ENCODE results near the gene WDR93. TPM values are rescaled to one million over a fixed set of nuclear protein-coding genes. Genes with fewer than 3 reads are reported as not detected.

WDR93 gene
- total RNA-seq, 1 experiment from 2014 or later = not detected

GRCh38 chr15:89783861-89784685 is 93.5 kb downstream of the WDR93 start:
- BruUV-seq (replicated peaks) = no TSS peak

GRCh38 chr15:89784686-89784960 is 94.0 kb downstream of the WDR93 start:
- no peaks in the 10 kb centered on the region for H3K9me3 ChIP-seq (ENCODE audit: low read depth, low read length, poor library complexity, severe bottlenecking)
- TF ChIP-seq CTCF (conservative IDR thresholded peaks at IDR 0.05; ENCODE audit: low read depth, low read length) (no peak), EZH2 (IDR thresholded peaks at IDR 0.05; ENCODE audit: borderline replicate concordance, low read depth, low read length, poor library complexity, severe bottlenecking) (no peak)
- no peaks in the 10 kb centered on the region for H3K4me1 ChIP-seq (ENCODE audit: insufficient read depth, low read length, poor library complexity, severe bottlenecking)
- no peak overlapping the region for H3K27ac ChIP-seq (ENCODE audit: low read depth, low read length, poor library complexity, severe bottlenecking)
- BruUV-seq (replicated peaks) = no TSS peak
- no peak for DNase-seq (ENCODE audit: low spot score)
- POLR2A ChIA-PET (ENCODE audit: low non-redundant PET) = no interaction called here
- H3K27me3 ChIP-seq (replicated peaks; ENCODE audit: insufficient read depth, low read depth, low read length, poor library complexity) = no peaks in the 10 kb centered on the region
- H3K4me3 ChIP-seq (ENCODE audit: low read depth, low read length, poor library complexity, severe bottlenecking) = no peak overlapping the region
- intact Hi-C loops (cut with micrococcal nuclease; ENCODE audit: unreplicated experiment) = no loop called here
- H3K36me3 ChIP-seq (ENCODE audit: insufficient read depth, low read length, poor library complexity, severe bottlenecking) = no peaks in the 10 kb centered on the region
- CTCF ChIA-PET = no interaction called here

More at GRCh38 chr15:89783861-89784685, 93.5 kb downstream of the WDR93 start:
- no peaks in the 10 kb centered on the region for H3K36me3 ChIP-seq (ENCODE audit: insufficient read depth, low read length, poor library complexity, severe bottlenecking)
- H3K9me3 ChIP-seq (ENCODE audit: low read depth, low read length, poor library complexity, severe bottlenecking) = no peaks in the 10 kb centered on the region
- TF ChIP-seq CTCF (conservative IDR thresholded peaks at IDR 0.05; ENCODE audit: low read depth, low read length) (no peak), EZH2 (IDR thresholded peaks at IDR 0.05; ENCODE audit: borderline replicate concordance, low read depth, low read length, poor library complexity, severe bottlenecking) (no peak)
- CTCF ChIA-PET = no interaction called here
- H3K4me3 ChIP-seq (ENCODE audit: low read depth, low read length, poor library complexity, severe bottlenecking) = no peak overlapping the region
- no peaks in the 10 kb centered on the region for H3K27me3 ChIP-seq (replicated peaks; ENCODE audit: insufficient read depth, low read depth, low read length, poor library complexity)
- intact Hi-C loops (cut with micrococcal nuclease; ENCODE audit: unreplicated experiment) = no loop called here
- no peaks in the 10 kb centered on the region for H3K4me1 ChIP-seq (ENCODE audit: insufficient read depth, low read length, poor library complexity, severe bottlenecking)
- POLR2A ChIA-PET (ENCODE audit: low non-redundant PET) = no interaction called here
- DNase-seq (ENCODE audit: low spot score) = no peak
- no peak overlapping the region for H3K27ac ChIP-seq (ENCODE audit: low read depth, low read length, poor library complexity, severe bottlenecking)

GRCh38 chr15:89785064-89785773 is 94.6 kb downstream of the WDR93 start:
- no peaks in the 10 kb centered on the region for H3K9me3 ChIP-seq (ENCODE audit: low read depth, low read length, poor library complexity, severe bottlenecking)
- H3K4me1 ChIP-seq (ENCODE audit: insufficient read depth, low read length, poor library complexity, severe bottlenecking) = no peaks in the 10 kb centered on the region
- no peak overlapping the region for H3K27ac ChIP-seq (ENCODE audit: low read depth, low read length, poor library complexity, severe bottlenecking)
- DNase-seq (ENCODE audit: low spot score) = no peak
- BruUV-seq (replicated peaks) = no TSS peak
- POLR2A ChIA-PET (ENCODE audit: low non-redundant PET) = no interaction called here
- TF ChIP-seq CTCF (conservative IDR thresholded peaks at IDR 0.05; ENCODE audit: low read depth, low read length) = no peak
- no peak for TF ChIP-seq EZH2 (IDR thresholded peaks at IDR 0.05; ENCODE audit: borderline replicate concordance, low read depth, low read length, poor library complexity, severe bottlenecking)
- H3K4me3 ChIP-seq (ENCODE audit: low read depth, low read length, poor library complexity, severe bottlenecking) = no peak overlapping the region
- intact Hi-C loops (cut with micrococcal nuclease; ENCODE audit: unreplicated experiment) = no loop called here
- H3K27me3 ChIP-seq (replicated peaks; ENCODE audit: insufficient read depth, low read depth, low read length, poor library complexity) = no peaks in the 10 kb centered on the region
- CTCF ChIA-PET = no interaction called here
- no peaks in the 10 kb centered on the region for H3K36me3 ChIP-seq (ENCODE audit: insufficient read depth, low read length, poor library complexity, severe bottlenecking)
